BJ (cell line): Measurements from ENCODE around the gene SMYD3. TPM values are rescaled to one million over a fixed set of nuclear protein-coding genes. Genes with fewer than 3 reads are reported as not detected.
"Not testable (repeated sequence)": the region's sequence is repeated elsewhere in the genome, so short reads cannot be mapped to it uniquely, and the experiment has no call there.

ENCODE experiments used
- CTCF ChIA-PET: fragments of 350-600 bp; formaldehyde crosslinking; extraction: SDS; loops from one replicate; lab custom pipeline; 2021; ENCODE audit warnings: antibody characterized with exemption, inconsistent platforms; lab: Yijun Ruan, JAX
- POLR2A ChIA-PET: fragments of 300-600 bp; sonication (Branson Sonifier 250); formaldehyde crosslinking; extraction: SDS; loops from one replicate; lab custom pipeline; 2021; ENCODE audit warnings: antibody characterized with exemption; lab: Charles Lee
- DNase-seq: peaks from one replicate; pipeline ENCODE4 v3.0.0-alpha.2; 2011; ENCODE audit warnings: low read depth
- H3K27me3 ChIP-seq: 2 replicates; pipeline ENCODE4 v1.6.0; 2011; ENCODE audit warnings: low read length; ENCODE audit not compliant: control insufficient read depth, insufficient read depth
- H3K36me3 ChIP-seq: 2 replicates; pipeline ENCODE4 v1.5.1; 2011; ENCODE audit warnings: low read length; ENCODE audit not compliant: control insufficient read depth, insufficient read depth
- H3K4me3 ChIP-seq: 2 replicates; pipeline ENCODE4 v1.5.1; 2011; ENCODE audit warnings: low read depth, mild to moderate bottlenecking, control low read depth, low read length
- polyA plus RNA-seq: library from polyadenylated mRNA; depleted of rRNA; stranded (reverse); fragments of >200 nt; gene quantifications from 2 replicates; pipeline ENCODE4 v1.2.3, GENCODE V29; 2011
- TF ChIP-seq, protein P1 (sequence below): IDR thresholded peaks from 2 replicates; pipeline ENCODE4 v1.5.1; 2011; ENCODE audit warnings: low read depth, mild to moderate bottlenecking, control low read depth, inconsistent platforms, low read length, moderate library complexity; ENCODE audit not compliant: insufficient read depth

The SMYD3 gene
- polyA plus RNA-seq, 1 experiment, result 26.1 TPM

DNA sequence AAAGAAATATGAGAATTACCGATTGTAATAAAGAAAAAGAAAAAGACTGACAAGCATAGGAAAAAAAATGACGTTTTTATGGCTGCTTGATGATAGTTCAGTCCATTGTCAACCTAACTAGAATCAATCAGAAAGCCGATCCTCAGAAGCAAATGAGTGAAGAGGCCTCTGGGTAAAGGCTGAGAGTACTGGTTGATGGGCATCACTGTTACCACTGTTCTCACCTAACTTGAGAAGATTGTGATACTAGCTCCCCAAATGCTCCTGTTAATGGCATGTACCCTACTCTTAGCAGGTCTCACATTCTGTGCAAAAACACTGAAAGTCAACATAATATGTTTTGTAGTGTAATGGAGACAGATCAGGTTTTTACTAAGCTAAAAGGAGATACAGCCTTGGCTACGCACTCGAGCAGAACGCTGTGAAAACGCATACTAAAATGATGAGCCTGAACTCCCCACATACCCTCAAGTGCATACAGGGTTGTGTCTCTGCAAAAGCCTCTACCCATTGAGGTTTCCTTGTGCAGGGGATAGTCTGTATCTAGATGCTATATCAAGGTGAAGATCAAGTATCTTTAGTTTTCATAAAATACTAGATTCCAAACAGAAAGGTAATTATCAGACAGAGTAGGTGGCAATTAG, 554.6 kb downstream of the SMYD3 start:
- no peaks in the 10 kb centered on the region for H3K27me3 ChIP-seq
- CTCF ChIA-PET, result interaction anchor here (1.5 kb wide), 1 partner anchor 10 kb away, joined by 3 read pairs; no protein-coding TSS in a partner anchor
- H3K4me3 ChIP-seq, result no peak overlapping the region
- POLR2A ChIA-PET, result no interaction called here
- TF ChIP-seq, protein P1, sequence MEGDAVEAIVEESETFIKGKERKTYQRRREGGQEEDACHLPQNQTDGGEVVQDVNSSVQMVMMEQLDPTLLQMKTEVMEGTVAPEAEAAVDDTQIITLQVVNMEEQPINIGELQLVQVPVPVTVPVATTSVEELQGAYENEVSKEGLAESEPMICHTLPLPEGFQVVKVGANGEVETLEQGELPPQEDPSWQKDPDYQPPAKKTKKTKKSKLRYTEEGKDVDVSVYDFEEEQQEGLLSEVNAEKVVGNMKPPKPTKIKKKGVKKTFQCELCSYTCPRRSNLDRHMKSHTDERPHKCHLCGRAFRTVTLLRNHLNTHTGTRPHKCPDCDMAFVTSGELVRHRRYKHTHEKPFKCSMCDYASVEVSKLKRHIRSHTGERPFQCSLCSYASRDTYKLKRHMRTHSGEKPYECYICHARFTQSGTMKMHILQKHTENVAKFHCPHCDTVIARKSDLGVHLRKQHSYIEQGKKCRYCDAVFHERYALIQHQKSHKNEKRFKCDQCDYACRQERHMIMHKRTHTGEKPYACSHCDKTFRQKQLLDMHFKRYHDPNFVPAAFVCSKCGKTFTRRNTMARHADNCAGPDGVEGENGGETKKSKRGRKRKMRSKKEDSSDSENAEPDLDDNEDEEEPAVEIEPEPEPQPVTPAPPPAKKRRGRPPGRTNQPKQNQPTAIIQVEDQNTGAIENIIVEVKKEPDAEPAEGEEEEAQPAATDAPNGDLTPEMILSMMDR, result no peak
- DNase-seq, result no peak
- no peaks in the 10 kb centered on the region for H3K36me3 ChIP-seq

DNA sequence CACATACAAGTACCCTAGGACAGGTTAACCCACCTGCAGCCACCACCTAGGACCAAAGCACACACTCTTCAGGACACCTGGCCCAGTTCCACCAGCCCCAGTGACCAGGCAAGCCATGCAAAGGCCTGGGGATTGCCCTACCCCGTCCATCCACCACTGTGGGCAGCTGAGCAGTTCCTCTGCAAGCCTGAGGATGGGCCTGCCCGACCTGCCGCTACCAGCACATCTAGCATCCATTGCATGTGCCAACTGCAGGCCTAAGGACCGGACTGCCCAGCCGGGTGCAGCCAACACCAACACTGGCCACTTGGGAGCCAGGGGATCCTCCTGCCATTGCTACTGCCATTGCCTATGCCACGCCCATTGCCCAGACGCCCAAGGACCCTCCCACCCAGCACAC, 558.3 kb downstream of the SMYD3 start:
- POLR2A ChIA-PET, result no interaction called here
- CTCF ChIA-PET, result no interaction called here
- Histone ChIP-seq H3K4me3 (no peak overlapping the region), H3K27me3 (no peaks in the 10 kb centered on the region), H3K36me3 (no peaks in the 10 kb centered on the region)
- TF ChIP-seq, protein P1, result no peak
- no peak for DNase-seq

DNA sequence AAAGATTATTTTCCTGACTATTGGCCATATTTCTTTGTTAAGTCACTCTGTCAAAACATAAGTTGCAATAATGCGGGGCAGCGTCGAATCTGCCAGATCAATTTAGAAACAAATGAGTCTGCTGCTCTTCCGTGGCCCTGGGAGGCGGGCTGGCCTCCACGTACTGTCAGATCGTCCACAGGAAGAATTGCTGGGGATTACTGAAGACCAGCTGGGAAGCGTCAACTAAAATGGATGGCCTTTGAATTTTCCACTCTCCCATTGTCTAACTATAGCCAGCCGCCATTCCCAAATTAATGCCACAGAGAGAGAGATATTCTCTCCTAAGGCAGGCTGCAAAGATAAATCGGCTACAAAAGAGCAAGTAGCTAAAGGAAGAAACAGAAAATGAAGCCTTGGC, 560.2 kb downstream of the SMYD3 start:
- no peak for DNase-seq
- Histone ChIP-seq H3K27me3 (no peaks in the 10 kb centered on the region), H3K36me3 (no peaks in the 10 kb centered on the region), H3K4me3 (no peak overlapping the region)
- TF ChIP-seq, protein P1, result no peak
- CTCF ChIA-PET, result interaction anchor here (1.0 kb wide), 1 partner anchor 12 kb away, joined by 4 read pairs; no protein-coding TSS in a partner anchor
- POLR2A ChIA-PET, result no interaction called here

DNA sequence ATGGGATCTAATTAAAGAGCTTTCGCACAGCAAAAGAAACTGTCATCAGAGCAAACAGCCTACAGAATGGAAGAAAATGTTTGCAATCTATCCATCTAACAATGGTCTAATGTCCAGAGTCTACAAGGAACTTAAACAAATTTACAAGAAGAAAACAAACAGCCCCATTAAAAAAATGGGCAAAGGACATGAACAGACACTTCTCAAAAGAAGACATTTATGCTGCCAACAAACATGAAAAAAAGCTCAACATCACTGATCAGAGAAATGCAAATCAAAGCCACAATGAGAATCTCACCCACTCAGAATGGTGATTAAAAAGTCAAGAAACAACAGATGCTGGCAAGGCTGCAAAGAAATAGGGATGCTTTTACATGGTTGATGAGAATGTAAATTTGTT, 561.9 kb downstream of the SMYD3 start:
- H3K4me3 ChIP-seq, DNase-seq, H3K36me3 ChIP-seq, H3K27me3 ChIP-seq, POLR2A ChIA-PET: not testable (repeated sequence)
- CTCF ChIA-PET, result interaction anchor here (1.1 kb wide), 1 partner anchor 114 kb away, joined by 3 read pairs; no protein-coding TSS in a partner anchor

DNA sequence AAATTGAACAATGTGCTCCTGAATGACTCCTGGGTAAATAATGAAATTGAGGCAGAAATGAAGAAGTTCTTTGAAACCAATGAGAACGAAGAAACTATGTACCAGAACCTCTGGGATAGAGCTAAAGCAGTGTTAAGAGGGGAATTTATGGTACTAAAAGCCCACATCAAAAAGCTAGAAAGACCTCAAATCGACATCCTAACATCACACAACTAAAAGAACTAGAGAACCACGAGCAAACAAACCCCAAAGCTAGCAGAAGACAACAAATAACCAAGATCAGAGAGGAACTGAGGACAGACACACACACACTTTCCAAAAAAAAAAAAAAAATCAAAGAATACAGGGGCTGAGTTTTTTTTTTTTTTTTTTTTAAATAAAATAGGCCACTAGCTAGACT, 564.2 kb downstream of the SMYD3 start:
- POLR2A ChIA-PET, result interaction anchor here (0.6 kb wide), 1 partner anchor 38 kb away, joined by 5 read pairs; no protein-coding TSS in a partner anchor

DNA sequence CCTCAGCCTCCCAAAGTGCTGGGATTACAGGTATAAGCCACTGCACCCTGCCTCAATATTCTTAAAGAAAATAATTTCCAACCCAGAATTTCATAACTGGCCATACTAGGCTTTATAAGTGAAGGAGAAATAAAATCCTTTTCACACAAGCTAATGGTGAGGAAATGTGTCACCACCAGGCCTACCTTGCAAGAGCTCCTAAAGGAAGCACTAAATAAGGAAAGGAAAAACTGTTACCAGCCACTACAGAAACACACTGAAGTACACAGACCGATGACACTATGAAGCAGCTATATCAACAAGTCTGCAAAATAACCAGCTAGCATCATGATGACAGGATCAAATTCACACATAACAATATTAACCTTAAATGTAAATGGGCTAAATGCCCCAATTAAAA, 565.3 kb downstream of the SMYD3 start:
- H3K36me3 ChIP-seq, DNase-seq, H3K4me3 ChIP-seq, H3K27me3 ChIP-seq, POLR2A ChIA-PET: not testable (repeated sequence)
- CTCF ChIA-PET, result interaction anchor here (1.5 kb wide), 1 partner anchor 12 kb away, joined by 3 read pairs; no protein-coding TSS in a partner anchor

More for the DNA sequence above, 564.2 kb downstream of the SMYD3 start:
- Histone ChIP-seq H3K36me3 (no peaks in the 10 kb centered on the region), H3K4me3 (no peak overlapping the region), H3K27me3 (no peaks in the 10 kb centered on the region)
- CTCF ChIA-PET, result interaction anchor here (1.5 kb wide), 1 partner anchor 13 kb away, joined by 3 read pairs; no protein-coding TSS in a partner anchor
- TF ChIP-seq, protein P1, result no peak
- DNase-seq, result no peak
